ENCODE measurements around the gene DNAAF8. TPM values are rescaled to one million over a fixed set of nuclear protein-coding genes. Genes with fewer than 3 reads are reported as not detected.

The DNAAF8 gene
- total RNA-seq, 4 donors from 2014 or later: 0.21 to 15.3 (median 0.74) TPM

GRCh38 chr16:4752351-4753100 is 18.2 kb downstream of the DNAAF8 start:
- Histone ChIP-seq H3K36me3 (peaks cover 4 to 93% (median 20%) of the 10 kb centered on the region in 3 donors), H3K4me3 (no peak overlapping the region), H3K27ac (no peak overlapping the region), H3K9me3 (no peaks in the 10 kb centered on the region), H3K4me1 (peaks cover 0 to under 1% (median under 1%) of the 10 kb centered on the region in 4 donors), H3K27me3 (no peaks in the 10 kb centered on the region)
- DNase-seq (ENCODE audit: low spot score in 2 of 2): no peak
- 93 to 96% methylated on average over 17 to 27 of the region's 44 CpGs for WGBS, 2 donors
- TF ChIP-seq POLR2A (IDR thresholded peaks at IDR 0.05) (no peak), EP300 (IDR thresholded peaks at IDR 0.05) (no peak), CTCF (IDR thresholded peaks at IDR 0.05) (no peak)

GRCh38 chr16:4753227-4753626 is 18.9 kb downstream of the DNAAF8 start:
- Histone ChIP-seq H3K4me1 (no peaks in the 10 kb centered on the region), H3K27me3 (no peaks in the 10 kb centered on the region), H3K36me3 (peaks cover 4 to 100% (median 22%) of the 10 kb centered on the region in 3 donors), H3K9me3 (no peaks in the 10 kb centered on the region), H3K27ac (no peak overlapping the region), H3K4me3 (no peak overlapping the region)
- no peak for DNase-seq (ENCODE audit: low spot score in 2 of 2)
- TF ChIP-seq CTCF (IDR thresholded peaks at IDR 0.05) (no peak), POLR2A (IDR thresholded peaks at IDR 0.05) (no peak), EP300 (IDR thresholded peaks at IDR 0.05) (no peak)
- WGBS, 2 donors: 84 to 89% methylated on average over 11 of the region's 11 CpGs

- Histone ChIP-seq H3K36me3 (peaks cover 4 to 100% (median 27%) of the 10 kb centered on the region in 3 donors), H3K27ac (no peak overlapping the region), H3K4me1 (no peaks in the 10 kb centered on the region), H3K27me3 (no peaks in the 10 kb centered on the region), H3K4me3 (no peak overlapping the region), H3K9me3 (no peaks in the 10 kb centered on the region)
- WGBS, 2 donors: 95 to 99% methylated on average over 4 of the region's 4 CpGs
- no peak for DNase-seq (ENCODE audit: low spot score in 2 of 2)
- TF ChIP-seq POLR2A (IDR thresholded peaks at IDR 0.05) (no peak), CTCF (IDR thresholded peaks at IDR 0.05) (no peak), EP300 (IDR thresholded peaks at IDR 0.05) (no peak)
Measured at GRCh38 chr16:4754865-4755264, 20.5 kb downstream of the DNAAF8 start.

GRCh38 chr16:4755687-4756086 is 21.4 kb downstream of the DNAAF8 start:
- no peak for TF ChIP-seq CTCF (IDR thresholded peaks at IDR 0.05)
- TF ChIP-seq EP300 (IDR thresholded peaks at IDR 0.05): no peak
- no peak for TF ChIP-seq POLR2A (IDR thresholded peaks at IDR 0.05)
- Histone ChIP-seq H3K36me3 (peaks cover 6 to 100% (median 27%) of the 10 kb centered on the region in 3 donors), H3K27me3 (no peaks in the 10 kb centered on the region), H3K9me3 (no peaks in the 10 kb centered on the region), H3K4me3 (no peak overlapping the region), H3K4me1 (no peaks in the 10 kb centered on the region), H3K27ac (no peak overlapping the region)
- WGBS, 2 donors: 94 to 99% methylated on average over 6 of the region's 6 CpGs
- no peak for DNase-seq (ENCODE audit: low spot score in 2 of 2)

- WGBS, 2 donors: 86 to 89% methylated on average over 22 of the region's 23 CpGs
- H3K36me3 ChIP-seq: peaks cover 4 to 97% (median 15%) of the 10 kb centered on the region in 3 donors
- no peak overlapping the region for H3K4me3 ChIP-seq
Measured at GRCh38 chr16:4760221-4760910, 26.0 kb downstream of the DNAAF8 start.

More at GRCh38 chr16:4760221-4760910, 26.0 kb downstream of the DNAAF8 start:
- no peak for DNase-seq (ENCODE audit: low spot score in 2 of 2)
- no peak for TF ChIP-seq CTCF (IDR thresholded peaks at IDR 0.05)
- TF ChIP-seq POLR2A (IDR thresholded peaks at IDR 0.05): no peak
- no peak for TF ChIP-seq EP300 (IDR thresholded peaks at IDR 0.05)
- Histone ChIP-seq H3K9me3 (no peaks in the 10 kb centered on the region), H3K4me1 (peaks cover 0 to 24% (median 2%) of the 10 kb centered on the region in 4 donors), H3K27ac (no peak overlapping the region), H3K27me3 (no peaks in the 10 kb centered on the region)

All from tibial nerve (tissue), 4 donors.